HG03439 (cell line): ENCODE data around the gene OLFM3.

Experiments used
- ATAC-seq: cut with Tn5 transposase; IDR thresholded peaks from one replicate; pipeline ENCODE4 v1.9.1; 2021; ENCODE audit warnings: mild to moderate bottlenecking, moderate library complexity; ENCODE audit not compliant: unreplicated experiment

The OLFM3 gene

DNA sequence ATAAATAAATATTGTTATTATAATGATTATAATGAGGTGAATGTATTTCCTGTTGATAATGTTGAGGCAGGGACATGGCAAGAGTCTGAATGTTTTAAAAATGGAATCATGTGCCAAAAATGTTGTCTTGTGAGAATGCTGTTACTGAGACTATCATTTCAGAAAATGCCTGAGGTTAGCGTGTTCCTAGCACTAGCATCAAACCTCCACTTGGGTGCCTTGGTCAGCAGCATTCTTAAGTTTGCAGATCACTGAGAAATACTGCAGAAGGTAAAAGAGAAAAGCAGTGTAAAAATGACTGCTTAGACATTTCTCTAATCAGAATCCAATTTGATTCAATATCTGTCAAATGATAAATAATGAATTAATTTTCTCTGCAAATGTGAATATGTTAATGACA lies 50.8 kb downstream of the OLFM3 start:
- no peak for ATAC-seq

DNA sequence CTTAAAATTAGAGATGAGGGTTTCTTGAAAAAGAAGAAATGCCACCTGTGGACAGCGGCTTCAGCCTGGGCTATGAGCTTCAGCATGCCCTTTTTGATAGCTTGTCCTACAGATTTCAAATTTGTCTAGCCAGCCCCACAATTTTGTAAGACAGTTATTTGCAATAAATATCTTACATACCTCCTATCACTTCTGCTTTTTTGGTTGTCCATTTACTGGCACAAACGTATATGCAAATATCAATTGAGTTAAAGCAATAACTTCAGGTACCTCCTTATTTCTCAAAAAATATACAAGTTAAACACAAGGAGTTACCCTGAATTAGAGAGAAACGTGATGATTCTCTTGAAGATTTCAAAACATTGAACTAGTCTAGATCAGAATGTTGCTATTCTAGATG lies 53.5 kb downstream of the OLFM3 start:
- ATAC-seq = no peak

DNA sequence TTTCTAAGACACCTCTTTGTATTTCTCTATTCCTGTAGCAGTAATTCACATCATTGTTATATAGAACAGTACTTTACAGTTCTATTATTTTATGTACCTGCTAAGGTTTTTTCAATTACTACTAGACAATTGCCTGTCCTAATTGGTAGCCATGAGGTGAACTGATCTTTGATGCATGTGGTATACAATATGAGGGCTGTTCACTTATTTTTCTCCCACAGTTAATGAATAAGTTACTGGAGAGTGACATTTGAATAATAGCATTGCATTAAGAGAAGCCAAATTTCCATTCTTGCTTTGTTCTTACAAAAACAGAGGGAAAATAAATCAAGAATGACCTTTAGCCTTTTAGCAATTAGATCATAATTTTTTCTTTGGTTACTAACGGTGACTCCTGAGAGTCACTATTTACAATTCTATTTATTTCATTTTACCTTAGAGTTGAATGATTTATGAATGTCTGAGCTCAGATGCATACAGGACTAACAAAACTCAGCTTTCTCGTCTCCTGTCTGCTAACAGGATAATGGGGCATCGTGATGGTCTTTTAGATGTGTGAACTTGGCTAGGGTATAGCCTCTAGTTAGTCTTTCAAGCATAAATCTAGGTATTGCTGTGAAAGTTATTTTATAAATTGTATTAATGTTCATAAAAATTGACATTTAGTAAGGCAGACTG lies 54.1 kb downstream of the OLFM3 start:
- ATAC-seq = no peak

DNA sequence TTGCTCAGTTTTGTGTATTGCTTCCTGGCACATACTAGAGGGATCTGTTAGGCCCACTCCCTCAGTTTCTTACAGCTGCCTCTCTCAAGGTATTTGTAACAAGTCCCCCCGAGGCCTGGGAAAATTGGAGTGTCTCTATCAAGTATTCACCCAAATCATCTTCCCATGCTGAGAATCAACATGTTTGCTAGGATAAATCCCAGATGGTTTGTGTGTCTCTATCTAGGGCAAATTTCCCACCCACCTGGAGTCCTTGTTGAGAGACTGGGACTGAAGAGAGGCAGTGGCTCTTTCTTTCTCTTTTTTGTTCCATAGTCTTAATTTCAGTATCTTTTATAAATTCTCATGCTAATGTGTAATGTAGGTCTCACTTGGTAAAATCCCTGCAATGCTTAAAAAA lies 58.0 kb downstream of the OLFM3 start:
- no peak for ATAC-seq

DNA sequence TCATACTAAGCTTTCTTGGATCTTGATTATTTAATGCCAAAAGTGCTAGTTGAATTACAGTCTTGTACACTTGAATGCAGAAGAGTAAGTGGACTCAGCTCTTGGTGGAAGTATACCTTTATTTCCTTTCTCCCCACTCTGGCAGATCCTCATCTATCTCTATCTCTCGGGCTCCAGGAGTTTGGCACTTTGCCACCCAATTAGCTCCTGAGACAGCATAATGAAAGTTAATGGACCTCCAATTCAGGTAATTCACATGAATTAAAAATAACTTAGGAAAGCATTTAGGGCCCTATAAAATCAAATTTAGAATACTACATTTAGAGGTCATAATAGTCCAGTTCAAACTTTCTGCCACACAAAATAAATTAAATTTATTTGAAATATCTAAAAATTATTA lies 67.4 kb downstream of the OLFM3 start:
- no peak for ATAC-seq

DNA sequence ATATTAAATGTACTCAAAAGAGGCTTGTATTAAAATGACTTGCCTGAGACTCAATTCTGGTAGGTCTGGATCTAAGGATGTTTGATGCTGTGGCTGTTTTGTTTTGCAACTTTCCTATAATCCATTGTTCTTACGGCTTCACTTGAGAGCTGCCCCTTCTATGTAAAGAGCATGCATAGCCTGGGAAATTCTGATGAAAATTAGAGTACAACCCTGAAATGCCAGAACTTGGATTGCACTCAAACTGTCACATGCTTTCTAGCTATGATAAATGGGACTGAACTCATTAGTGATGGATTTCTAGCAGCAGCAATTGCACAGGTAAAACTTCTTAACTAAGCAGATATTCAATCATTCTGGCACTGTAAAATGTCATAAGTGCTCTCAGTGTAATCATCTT lies 67.9 kb downstream of the OLFM3 start:
- ATAC-seq = no peak

DNA sequence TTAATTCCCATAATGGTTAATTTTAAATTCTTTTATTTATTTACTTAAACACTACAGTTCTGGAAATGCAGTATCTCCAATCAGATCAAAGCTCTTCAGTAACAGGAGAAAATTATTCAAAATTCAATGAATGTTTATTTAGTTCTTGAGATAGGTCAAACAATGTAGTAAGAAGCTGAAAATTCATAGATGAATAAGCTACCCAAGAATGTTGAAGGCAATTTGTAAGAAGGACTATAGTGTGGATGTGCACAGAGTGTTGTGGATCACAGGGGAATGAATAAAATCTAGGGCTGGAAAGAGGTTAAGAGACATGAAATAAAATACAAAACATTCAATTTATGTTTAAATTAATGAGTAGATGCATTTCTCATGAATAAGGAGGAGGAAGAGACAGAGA lies 72.0 kb downstream of the OLFM3 start:
- ATAC-seq = no peak

DNA sequence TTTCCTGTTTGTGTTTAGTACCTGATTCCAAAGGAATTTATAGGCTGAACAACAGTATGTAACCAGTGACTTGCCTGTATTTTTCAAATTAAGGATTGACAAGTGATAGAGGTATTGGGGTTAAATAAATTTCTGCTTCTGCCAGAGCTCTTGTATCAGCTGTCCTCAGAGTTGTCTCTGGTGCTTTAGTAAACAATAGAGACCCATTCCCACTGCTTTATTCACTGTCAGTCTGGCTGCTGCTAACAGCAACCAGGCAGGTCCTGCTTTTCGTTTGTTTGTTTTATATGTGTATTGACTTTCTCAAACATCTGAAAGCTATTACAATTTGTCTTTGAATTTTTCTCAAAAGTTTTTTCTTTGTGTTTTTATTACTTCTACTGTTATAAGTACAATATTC lies 76.1 kb downstream of the OLFM3 start:
- ATAC-seq = no peak

DNA sequence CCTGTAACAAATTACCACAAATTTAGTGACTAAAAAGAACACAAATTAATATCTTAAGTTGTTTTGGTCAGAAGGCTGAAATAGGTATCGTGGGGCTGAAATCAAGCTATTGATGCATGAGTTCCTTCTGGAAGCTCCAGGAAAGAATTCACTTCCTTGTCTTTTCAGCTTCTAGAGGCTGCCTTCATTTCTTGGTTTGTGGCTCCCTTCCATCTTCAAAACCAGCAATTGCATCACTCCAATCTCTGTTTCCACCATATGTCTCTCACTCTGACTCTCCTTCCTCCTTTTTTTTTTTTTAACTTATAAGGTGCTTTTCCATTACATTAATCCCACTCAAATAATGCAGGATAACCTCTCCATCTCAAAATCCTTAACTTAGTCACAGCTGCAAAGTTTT lies 78.4 kb downstream of the OLFM3 start:
- no peak for ATAC-seq

DNA sequence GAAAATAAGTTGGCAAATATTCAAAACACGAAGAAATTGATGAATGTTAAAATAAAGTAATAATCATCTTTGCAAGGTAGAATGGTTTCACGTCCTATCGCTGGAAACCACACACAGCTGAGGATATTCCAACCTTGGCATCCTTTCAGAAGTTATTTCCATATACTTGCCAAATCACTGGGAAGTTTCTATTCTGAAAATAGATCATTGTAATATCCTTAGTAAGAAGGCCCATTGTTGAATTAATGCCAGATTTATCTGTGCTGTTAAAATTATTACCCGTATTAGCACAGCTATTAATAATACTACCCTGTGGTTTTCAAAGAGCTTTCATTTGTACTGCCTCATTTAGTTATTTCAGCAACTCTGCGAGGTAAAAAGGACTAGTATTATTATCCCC lies 81.1 kb downstream of the OLFM3 start:
- no peak for ATAC-seq

DNA sequence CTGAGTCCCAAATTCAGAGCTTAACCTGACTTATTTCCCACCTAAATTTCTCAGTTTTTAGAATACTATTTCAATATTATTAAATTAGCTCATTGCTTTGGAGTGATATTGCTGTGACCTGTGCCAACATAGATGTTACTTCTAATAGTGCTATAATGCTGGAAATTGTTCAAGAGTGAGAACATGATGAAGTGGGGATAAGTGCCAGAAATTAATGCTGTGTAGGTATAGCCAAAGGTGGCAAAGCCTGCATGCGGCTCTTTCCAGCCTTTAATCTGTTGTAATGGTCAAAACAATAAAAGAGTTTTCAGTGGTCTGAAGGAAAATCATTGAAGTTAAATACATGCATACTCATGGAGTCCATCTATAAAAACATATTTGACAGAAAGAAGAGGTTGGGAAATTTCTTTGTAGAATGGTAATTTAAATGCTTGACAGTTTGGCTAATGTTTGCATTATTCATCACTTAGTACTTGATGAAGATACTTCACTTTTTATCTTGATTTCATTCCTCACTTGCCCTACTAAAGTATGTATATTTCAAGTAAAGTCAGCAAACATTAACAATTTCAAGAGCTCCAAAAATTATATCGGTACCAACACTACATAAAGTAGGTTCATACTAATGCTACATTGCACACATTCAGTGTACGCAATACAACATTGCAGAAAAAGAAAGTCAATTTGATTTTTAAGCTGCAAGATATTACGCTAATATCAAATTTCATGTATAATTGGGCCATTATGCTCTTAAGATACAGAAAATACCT lies 82.1 kb downstream of the OLFM3 start:
- no peak for ATAC-seq

DNA sequence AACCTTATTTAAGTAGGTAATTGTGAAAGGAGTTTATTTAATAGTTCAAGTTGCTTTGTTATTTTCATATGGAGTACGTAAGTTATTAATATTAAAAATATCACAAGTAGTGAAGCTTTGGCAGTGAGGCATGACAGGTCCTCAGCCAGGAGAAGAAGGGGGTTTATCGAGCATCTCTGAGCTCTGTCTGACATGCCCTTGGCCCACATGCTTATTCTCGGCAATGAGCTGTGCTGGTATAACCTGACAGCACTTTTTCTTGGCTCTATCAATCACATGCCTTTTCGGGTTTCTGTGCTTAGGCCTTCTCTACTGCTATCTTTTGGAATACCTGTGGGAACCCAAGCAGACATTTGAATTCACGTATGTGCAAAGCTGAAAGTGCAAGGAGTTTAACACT lies 84.8 kb downstream of the OLFM3 start:
- no peak for ATAC-seq

DNA sequence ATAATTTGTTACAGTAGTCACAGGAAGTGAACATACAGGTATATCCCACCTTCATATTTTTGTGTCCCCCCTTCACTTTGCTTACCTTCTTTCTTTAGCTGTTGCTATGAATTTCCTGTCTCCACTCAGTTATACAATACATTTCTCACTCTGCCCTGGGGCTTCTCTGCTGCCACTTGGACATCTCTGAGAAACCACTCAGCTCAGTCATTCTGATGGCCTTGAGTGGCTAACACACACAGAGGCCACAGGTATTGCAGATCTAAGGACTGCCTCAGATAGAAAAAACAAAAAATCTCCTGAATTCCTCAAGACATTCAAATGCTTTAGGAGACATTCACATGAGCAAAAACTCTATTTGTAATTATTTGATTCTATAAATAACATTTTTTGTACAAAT lies 87.7 kb downstream of the OLFM3 start:
- no peak for ATAC-seq

DNA sequence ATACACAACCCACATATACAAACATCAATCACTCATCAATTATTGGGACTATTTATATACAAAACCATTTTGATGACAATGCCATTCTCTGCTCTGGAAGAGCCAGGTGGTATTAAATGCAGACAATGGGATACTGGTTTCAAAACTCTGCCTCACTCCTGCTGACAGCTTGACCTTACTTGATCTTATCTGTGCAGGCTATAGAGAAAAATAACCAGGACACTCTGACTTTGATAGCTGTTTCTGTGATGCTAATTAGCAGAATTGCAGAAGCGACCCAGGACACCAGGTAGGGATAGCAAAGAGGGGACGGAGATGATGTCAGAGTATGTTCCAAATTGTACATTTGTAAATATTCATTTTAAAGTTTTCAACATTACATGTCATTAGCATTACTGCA lies 89.5 kb downstream of the OLFM3 start:
- ATAC-seq = no peak

DNA sequence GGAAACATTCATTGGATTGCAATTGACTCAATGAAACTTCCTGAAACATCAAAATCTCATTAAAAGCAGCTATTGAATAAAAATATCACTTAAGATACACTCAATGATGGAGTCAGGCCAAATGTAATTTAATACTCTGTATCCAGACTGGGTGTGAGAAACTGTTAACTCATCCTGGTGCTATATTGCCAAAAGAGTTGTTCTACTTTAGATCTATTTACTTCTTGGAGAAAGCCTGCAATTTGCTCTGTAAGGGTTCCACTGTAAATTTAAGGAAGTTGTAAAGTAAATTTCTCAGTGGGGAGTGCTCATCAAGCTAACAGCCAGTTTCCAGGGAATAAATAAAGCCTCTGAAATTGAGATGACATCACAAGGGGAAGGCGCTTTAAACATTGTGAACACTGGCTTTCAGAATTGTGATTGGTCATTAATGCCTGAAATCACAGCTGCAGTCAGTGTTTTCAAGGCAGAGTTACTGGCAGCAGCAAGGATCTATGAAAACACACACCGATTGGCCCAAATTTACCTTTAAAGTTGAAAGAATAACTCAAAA lies 91.4 kb downstream of the OLFM3 start:
- no peak for ATAC-seq

DNA sequence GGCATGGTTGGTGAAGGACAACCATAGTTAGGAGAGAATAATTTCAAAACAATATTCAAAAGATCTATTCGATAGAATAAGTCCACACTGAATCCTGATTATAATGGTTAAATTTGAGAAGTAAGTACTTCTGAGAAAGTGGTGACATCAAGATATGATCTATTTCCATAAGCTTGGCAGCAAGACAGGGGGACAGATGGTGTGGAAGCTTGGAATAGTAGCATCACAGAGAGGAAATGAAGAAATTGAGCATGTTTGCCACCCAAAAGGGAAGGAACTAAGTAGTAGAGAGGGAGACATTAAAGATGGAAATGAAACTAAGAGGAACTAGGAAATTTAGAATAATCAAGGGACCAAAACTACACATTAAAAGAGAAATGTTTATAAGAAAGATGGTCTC lies 94.5 kb downstream of the OLFM3 start:
- no peak for ATAC-seq

DNA sequence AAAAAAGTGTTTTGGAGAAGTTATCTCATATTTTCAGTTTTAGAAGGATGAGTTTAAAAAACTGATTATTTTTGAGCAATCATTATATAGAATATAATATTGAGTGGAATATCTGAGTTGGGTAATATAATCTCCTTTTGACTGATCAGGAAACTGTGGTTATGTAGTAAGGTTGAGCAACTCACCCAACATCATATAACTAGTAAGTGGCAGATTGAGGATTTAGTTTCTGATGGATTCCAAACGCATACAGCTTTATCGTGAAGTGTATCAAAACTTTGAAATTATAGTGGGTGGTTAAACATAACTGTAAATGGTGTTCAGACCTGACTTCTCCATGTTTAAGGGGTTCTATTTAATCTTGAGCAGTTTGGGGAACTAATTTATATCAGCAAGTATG lies 98.6 kb downstream of the OLFM3 start:
- no peak for ATAC-seq

DNA sequence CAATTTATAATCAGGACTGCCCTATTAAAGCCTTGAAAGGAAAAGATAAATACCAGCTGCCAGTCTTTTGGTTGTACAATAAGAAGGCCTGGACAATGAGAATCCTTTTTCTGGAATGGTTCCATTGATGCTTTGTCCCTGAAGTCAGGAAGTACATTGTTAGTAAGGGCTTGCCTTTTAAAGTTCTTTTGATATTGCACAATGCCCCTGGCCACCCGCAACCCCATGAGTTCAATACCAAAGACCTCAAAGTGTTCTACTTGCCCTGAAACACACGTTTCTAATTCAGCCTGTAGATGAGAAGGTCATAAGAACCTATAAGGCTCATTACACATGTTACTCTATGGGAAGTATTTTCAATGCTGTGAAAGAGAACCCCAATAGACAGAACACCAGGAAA lies 112.1 kb downstream of the OLFM3 start:
- no peak for ATAC-seq

DNA sequence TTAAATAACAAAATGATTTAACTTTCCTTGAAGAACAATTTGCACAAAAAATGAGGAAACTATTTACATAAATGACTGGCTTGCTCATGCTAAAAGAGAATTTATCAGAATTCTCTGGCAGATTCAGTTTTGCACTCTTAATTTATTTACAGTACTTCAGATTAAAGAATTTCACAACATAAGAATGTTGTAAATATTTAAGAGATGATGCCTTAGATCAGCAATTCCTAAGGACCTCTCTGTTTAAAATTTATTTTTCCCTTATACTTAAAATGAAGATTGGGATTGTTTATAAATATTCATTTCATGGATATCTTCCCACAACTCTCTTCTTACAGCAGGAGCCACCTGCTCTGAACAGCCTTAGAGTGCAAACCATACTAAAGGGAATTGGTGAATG lies 120.8 kb downstream of the OLFM3 start:
- ATAC-seq = no peak

DNA sequence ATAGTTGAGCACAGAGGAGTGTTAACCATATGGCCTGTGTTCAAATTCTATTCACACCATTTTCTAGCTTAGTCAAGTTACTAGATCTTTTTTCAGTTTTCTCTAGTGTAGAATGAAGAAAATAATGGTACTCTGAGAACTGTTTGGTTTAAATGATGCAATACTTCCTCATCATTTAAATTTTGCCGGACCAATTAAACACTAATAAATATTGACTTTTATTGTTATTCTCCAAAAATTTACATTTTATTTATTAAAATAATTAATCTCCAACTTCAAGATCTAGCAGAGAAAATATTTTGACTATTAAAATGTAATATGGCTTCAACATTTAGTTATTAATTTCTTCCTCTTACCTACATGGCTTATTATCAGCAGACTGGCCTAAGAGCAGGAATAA lies 123.1 kb downstream of the OLFM3 start:
- no peak for ATAC-seq

DNA sequence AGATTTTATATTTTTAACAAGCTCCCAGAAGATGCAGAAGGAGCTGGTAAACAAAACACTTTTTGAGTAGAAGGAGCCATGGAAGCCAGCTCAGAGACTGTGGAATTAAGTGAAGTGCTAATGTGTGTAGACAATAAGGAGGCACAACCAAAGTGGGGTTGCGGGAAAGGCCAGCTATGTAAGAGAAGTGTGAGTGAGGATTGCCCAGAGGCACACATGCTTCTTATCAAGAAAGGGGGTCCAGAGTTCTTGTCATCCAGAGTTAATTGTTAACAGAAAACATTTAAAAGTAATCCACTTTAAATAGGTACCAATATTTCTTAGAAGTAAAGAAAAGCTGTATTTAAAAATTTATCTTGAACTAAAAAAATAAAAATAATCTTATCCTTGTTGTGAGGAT lies 136.8 kb downstream of the OLFM3 start:
- ATAC-seq = no peak

DNA sequence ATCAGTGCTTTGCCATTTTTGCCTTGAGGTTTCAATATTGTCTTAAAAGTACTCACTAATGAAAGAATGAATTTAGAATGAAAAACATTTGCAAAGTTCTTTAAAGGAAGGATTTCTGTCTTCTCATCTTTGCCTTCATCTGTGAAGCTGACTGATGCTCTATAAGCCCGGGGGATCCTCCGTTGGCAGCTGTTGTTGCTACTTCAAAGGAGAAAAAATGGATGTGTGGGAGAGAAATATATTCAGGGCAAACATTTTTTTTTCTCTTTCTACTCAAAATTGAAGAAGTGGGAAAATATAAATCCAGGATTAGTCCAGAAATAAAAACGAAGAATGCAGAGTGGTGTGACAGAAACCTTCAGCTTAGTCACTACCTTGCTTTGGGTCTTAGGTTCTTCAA lies 142.5 kb downstream of the OLFM3 start:
- no peak for ATAC-seq

DNA sequence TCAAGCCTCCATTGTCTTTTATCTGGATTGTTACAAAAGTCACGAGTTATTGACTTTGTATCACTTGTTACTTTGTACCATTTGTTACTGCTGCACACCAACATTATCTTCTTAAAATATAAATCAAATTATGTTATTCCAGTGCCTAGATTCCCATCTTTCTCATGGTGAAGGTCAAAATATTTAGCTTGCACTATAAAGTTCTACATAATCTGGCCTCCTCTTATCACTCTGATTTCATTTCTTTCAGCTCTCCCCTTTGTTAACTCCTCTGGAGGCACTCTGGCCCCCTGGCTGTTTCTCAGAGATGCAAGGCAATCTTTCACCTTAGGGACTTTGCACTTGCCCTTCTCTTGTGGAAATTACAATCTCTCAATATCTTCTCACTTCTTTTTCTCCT lies 143.8 kb downstream of the OLFM3 start:
- ATAC-seq = no peak
